ENCODE data around the gene C9orf50.
"Not testable (repeated sequence)": the region's sequence is repeated elsewhere in the genome, so short reads cannot be mapped to it uniquely, and the experiment has no call there.

Gene C9orf50

GRCh38 chr9:129666575-129666974 lies 45.7 kb upstream of the C9orf50 start:
- Histone ChIP-seq H3K36me3 (ENCODE audit: control insufficient read depth, insufficient read depth, low read length) (no peaks in the 10 kb centered on the region), H3K4me3 (replicated peaks; ENCODE audit: low read depth, low read length) (no peak overlapping the region), H3K27me3 (replicated peaks; ENCODE audit: control insufficient read depth, insufficient read depth, low read length) (peaks cover 2% of the 10 kb centered on the region)
- no peak for DNase-seq (ENCODE audit: extremely low read depth, insufficient read length)
- no peak for TF ChIP-seq CTCF (IDR thresholded peaks at IDR 0.05; ENCODE audit: insufficient read depth, low read length, poor library complexity, severe bottlenecking)

- TF ChIP-seq CTCF (IDR thresholded peaks at IDR 0.05; ENCODE audit: insufficient read depth, low read length, poor library complexity, severe bottlenecking) = no peak
- DNase-seq (ENCODE audit: extremely low read depth, insufficient read length) = no peak
- H3K27me3 ChIP-seq (replicated peaks; ENCODE audit: control insufficient read depth, insufficient read depth, low read length) = peaks cover 2% of the 10 kb centered on the region; the same call in 1 of the 2 replicates
- H3K36me3 ChIP-seq (ENCODE audit: control insufficient read depth, insufficient read depth, low read length) = no peaks in the 10 kb centered on the region
- no peak overlapping the region for H3K4me3 ChIP-seq (replicated peaks; ENCODE audit: low read depth, low read length)
These were observed 45.1 kb upstream of the C9orf50 start for GRCh38 chr9:129665814-129666520.

GRCh38 chr9:129665389-129665775 lies 44.5 kb upstream of the C9orf50 start, which contains the start of gene PRRX2:
TSS of gene PRRX2 (plus strand) at chr9:129665647. CDS start at chr9:129665868, 221 bp downstream.
- no peak for TF ChIP-seq CTCF (IDR thresholded peaks at IDR 0.05; ENCODE audit: insufficient read depth, low read length, poor library complexity, severe bottlenecking)
- no peaks in the 10 kb centered on the region; the same call in 1 of the 2 replicates for H3K27me3 ChIP-seq (replicated peaks; ENCODE audit: control insufficient read depth, insufficient read depth, low read length)
- no peak within 1 kb of the TSS for H3K4me3 ChIP-seq (replicated peaks; ENCODE audit: low read depth, low read length)
- H3K36me3 ChIP-seq (ENCODE audit: control insufficient read depth, insufficient read depth, low read length) = no peaks in the 10 kb centered on the region
- DNase-seq (ENCODE audit: extremely low read depth, insufficient read length) = no peak

GRCh38 chr9:129664746-129665388 lies 44.0 kb upstream of the C9orf50 start:
- TF ChIP-seq CTCF (IDR thresholded peaks at IDR 0.05; ENCODE audit: insufficient read depth, low read length, poor library complexity, severe bottlenecking) = no peak
- Histone ChIP-seq H3K27me3 (replicated peaks; ENCODE audit: control insufficient read depth, insufficient read depth, low read length) (no peaks in the 10 kb centered on the region; the same call in 1 of the 2 replicates), H3K36me3 (ENCODE audit: control insufficient read depth, insufficient read depth, low read length) (no peaks in the 10 kb centered on the region), H3K4me3 (replicated peaks; ENCODE audit: low read depth, low read length) (no peak overlapping the region)
- DNase-seq (ENCODE audit: extremely low read depth, insufficient read length) = no peak

GRCh38 chr9:129662239-129662638 lies 41.3 kb upstream of the C9orf50 start:
- not testable (repeated sequence) for H3K27me3 ChIP-seq (replicated peaks; ENCODE audit: control insufficient read depth, insufficient read depth, low read length); H3K36me3 ChIP-seq (ENCODE audit: control insufficient read depth, insufficient read depth, low read length); DNase-seq (ENCODE audit: extremely low read depth, insufficient read length); H3K4me3 ChIP-seq (replicated peaks; ENCODE audit: low read depth, low read length)

- no peak for TF ChIP-seq CTCF (IDR thresholded peaks at IDR 0.05; ENCODE audit: insufficient read depth, low read length, poor library complexity, severe bottlenecking)
- H3K4me3 ChIP-seq (replicated peaks; ENCODE audit: low read depth, low read length) = no peak overlapping the region
- no peaks in the 10 kb centered on the region; the same call in 1 of the 2 replicates for H3K27me3 ChIP-seq (replicated peaks; ENCODE audit: control insufficient read depth, insufficient read depth, low read length)
- no peak for DNase-seq (ENCODE audit: extremely low read depth, insufficient read length)
- no peaks in the 10 kb centered on the region for H3K36me3 ChIP-seq (ENCODE audit: control insufficient read depth, insufficient read depth, low read length)
These were observed 40.1 kb upstream of the C9orf50 start for GRCh38 chr9:129661029-129661428.
